HCT116 (cell line): Measurements from ENCODE around the gene GRIFIN.

ENCODE experiments used
- POLR2A ChIP-seq: IDR thresholded peaks from 2 replicates; pipeline ENCODE4 v1.7.0; 2011; ENCODE audit warnings: borderline replicate concordance; ENCODE audit not compliant: insufficient read depth, insufficient read length; ENCODE audit errors: extremely low read depth
- SIN3A ChIP-seq: IDR thresholded peaks from 2 replicates; pipeline ENCODE4 v1.6.1; 2012; ENCODE audit warnings: low read depth
- YY1 ChIP-seq: IDR thresholded peaks from 2 replicates; pipeline ENCODE4 v1.6.1; 2011; ENCODE audit warnings: low read length, low read depth, moderate library complexity, mild to moderate bottlenecking; ENCODE audit not compliant: insufficient replicate concordance; ENCODE audit errors: extremely low read depth
- TF ChIP-seq, protein P1 (sequence below), 3 experiments: fragments of 200-600 bp in 1 of 3; sonication (generic) in 1 of 3; IDR thresholded peaks in 2 of 3; conservative IDR thresholded peaks in 1 of 3; 2 replicates each; pipeline ENCODE4 v1.5.1; 2012 to 2017; ENCODE audit warnings: low read depth in 2 of 3, low read length in 2 of 3, antibody characterized with exemption in 1 of 3, borderline replicate concordance in 1 of 3, control low read depth in 1 of 3, mild to moderate bottlenecking in 1 of 3, mixed read lengths in 1 of 3, mixed run types in 1 of 3, moderate library complexity in 1 of 3; ENCODE audit not compliant: insufficient read depth in 1 of 3

DNA sequence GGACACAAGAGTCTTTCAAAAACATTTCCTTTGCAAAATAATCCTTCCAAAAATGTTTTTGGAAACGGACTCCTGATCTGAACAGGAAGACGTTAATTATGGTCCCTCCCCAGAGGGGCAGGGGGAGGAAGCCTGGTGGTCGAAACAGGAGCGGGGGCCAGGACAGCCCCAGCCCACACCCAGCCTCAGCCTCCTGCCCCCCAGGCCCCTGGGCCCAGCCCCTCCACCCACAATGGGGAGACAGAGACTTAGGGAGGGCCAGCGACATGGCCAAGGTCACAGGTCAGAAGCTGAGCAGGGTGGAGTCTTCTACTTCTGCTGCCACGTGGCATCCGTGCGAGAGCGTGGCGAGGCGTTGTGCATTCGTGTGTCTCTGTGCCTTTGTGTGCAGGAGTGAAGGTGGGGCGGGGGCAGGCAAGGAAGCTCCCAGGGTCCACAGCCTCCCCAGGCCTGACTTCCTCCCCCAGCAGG lies 14.0 kb upstream of the GRIFIN start:
- TF ChIP-seq, protein P1, sequence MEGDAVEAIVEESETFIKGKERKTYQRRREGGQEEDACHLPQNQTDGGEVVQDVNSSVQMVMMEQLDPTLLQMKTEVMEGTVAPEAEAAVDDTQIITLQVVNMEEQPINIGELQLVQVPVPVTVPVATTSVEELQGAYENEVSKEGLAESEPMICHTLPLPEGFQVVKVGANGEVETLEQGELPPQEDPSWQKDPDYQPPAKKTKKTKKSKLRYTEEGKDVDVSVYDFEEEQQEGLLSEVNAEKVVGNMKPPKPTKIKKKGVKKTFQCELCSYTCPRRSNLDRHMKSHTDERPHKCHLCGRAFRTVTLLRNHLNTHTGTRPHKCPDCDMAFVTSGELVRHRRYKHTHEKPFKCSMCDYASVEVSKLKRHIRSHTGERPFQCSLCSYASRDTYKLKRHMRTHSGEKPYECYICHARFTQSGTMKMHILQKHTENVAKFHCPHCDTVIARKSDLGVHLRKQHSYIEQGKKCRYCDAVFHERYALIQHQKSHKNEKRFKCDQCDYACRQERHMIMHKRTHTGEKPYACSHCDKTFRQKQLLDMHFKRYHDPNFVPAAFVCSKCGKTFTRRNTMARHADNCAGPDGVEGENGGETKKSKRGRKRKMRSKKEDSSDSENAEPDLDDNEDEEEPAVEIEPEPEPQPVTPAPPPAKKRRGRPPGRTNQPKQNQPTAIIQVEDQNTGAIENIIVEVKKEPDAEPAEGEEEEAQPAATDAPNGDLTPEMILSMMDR (IDR thresholded peaks at IDR 0.05 in 2 of 3, conservative IDR thresholded peaks at IDR 0.05 in 1 of 3; ENCODE audit: borderline replicate concordance in 1 of 3, insufficient read depth in 1 of 3, low read depth in 2 of 3, low read length in 2 of 3): no peak
- TF ChIP-seq SIN3A (no peak), POLR2A (no peak), YY1 (no peak)
